ENCODE measurements around the gene DPYD.

DNA sequence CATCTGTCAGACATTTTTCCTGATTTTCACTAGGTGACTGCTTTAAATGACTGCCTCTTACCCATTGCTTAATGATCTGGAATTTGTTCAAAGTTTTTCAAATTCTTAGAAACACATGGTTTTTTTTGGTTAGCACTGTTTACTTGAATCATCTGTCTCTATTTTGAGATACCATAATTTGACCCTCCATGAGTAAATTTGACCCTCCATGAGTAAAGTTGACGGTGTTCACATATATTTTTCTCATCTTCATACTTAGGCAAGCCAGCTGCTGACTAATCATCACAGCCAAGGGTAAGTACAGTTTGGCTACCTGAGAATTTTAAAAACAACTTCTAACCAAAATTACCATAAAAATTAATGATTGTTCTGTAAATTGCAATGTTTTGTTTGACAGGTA, 612.7 kb downstream of the DPYD start:
- TF ChIP-seq EZH2phosphoT487 (IDR thresholded peaks at IDR 0.05; ENCODE audit: borderline replicate concordance, low read length): no peak
- TF ChIP-seq, protein P1, sequence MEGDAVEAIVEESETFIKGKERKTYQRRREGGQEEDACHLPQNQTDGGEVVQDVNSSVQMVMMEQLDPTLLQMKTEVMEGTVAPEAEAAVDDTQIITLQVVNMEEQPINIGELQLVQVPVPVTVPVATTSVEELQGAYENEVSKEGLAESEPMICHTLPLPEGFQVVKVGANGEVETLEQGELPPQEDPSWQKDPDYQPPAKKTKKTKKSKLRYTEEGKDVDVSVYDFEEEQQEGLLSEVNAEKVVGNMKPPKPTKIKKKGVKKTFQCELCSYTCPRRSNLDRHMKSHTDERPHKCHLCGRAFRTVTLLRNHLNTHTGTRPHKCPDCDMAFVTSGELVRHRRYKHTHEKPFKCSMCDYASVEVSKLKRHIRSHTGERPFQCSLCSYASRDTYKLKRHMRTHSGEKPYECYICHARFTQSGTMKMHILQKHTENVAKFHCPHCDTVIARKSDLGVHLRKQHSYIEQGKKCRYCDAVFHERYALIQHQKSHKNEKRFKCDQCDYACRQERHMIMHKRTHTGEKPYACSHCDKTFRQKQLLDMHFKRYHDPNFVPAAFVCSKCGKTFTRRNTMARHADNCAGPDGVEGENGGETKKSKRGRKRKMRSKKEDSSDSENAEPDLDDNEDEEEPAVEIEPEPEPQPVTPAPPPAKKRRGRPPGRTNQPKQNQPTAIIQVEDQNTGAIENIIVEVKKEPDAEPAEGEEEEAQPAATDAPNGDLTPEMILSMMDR (conservative IDR thresholded peaks at IDR 0.05; ENCODE audit: low read depth, low read length): no peak
- TF ChIP-seq EZH2 (IDR thresholded peaks at IDR 0.05; ENCODE audit: low read length, unreplicated experiment): no peak

Measured in PC-3 (cell line).